Fibroblast of skin of back (primary cell): Measurements from ENCODE around the gene WDCP.
"Not testable (repeated sequence)": the region's sequence is repeated elsewhere in the genome, so short reads cannot be mapped to it uniquely, and the experiment has no call there.

Source experiments
- DNase-seq: peaks from one replicate; pipeline ENCODE4 v3.0.0-alpha.2; 2013

WDCP gene

DNA sequence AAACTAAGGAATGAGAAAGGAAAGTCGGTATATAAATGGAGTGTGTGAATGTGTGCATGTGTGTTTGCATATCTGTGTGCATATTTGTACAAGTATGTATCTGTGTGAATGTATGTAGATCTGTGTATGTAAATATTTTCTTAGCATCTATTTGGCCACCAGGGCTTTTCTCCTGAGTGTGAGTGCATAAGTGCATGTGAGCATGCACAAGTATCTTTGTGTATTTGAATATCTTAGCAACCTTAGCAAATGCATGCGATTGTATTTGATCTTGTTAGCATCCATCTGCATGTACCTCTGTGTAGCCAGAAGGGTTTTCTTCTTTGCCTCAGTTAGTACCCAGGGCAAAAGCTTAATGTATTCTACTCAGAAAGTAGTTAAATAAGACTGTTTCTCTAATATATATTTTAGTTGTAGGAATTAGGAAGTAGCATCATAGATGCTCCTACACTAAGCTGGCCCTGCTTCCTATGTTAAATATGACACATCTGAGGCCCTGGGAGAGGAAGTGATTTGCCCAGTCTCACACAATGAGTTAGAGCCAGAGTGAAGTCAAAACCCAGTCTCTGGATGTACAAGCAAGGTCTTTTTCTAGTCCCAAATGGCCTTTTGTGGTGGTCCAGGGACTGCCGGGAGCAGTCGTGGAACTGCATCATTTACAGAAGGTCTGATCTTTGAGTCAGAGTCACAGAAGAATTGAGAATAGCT lies 11.5 kb upstream of the WDCP start:
- DNase-seq, result no peak

DNA sequence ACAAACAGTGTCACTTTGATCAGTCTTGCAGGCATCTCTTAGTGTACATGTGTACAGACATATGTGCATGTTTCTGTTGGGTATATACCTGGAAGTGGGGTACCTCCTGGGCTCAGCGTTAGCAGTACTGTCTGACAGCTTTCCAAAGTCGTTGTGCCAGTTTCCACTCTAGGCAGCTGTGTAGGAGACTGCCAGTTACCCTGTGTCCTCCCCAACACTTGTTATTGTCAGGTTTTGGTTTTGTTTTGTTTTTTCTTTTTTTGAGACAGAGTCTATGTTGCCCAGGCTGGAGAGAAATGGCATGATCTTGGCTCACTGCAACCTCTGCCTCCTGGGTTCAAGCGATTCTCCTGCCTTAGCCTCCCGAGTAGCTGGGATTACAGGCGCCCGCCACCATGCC lies 8.6 kb upstream of the WDCP start:
- DNase-seq, result no peak

DNA sequence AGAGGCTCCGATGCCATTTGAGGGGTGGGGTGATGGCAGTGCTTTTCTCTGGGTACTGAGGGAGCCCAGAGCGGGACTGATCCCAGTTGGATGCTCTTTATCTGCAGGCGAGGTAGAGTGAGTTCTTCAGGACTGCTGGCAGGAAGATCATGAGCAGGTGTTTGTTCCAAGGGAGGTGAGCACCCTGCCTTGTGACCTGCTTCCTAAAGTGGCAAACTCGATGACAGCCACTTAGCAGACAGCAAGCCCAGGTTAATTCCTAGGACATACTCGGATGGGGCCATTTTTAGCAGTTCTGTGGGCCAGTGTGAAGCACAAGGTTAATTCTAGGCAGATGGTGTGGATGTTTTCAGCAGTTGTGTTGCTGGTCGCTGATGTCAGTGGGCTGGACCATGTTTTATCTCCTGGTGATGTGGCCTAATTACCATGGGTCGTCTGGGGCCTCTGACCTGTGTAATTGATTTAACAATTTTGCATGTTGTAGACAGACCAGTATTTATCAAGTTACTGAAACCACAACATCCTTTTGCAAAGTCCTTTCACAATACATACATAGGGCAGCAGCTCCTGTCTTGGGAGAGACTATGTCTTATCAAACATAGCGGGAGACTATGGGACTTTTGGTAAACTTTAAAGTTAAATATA lies 7.3 kb upstream of the WDCP start:
- DNase-seq, result no peak

DNA sequence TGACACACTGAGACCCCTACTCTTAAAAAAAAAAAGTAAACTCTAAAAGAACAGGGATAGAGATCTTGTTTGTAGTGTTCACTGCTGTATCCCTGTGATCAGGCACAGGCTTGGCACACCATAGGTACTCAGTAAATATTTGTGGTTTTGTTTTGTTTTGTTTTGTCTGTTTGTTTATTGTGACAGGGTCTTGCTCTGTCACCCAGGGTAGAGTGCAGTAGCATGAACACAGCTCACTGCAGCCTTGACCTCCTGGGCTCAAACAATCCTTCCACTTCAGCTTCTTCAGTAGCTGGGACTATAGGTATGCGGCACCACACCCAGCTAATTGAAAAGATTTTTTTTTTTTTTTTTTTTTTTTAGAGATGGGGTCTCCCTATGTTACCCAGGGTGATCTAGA lies 5.8 kb upstream of the WDCP start:
- no peak for DNase-seq

DNA sequence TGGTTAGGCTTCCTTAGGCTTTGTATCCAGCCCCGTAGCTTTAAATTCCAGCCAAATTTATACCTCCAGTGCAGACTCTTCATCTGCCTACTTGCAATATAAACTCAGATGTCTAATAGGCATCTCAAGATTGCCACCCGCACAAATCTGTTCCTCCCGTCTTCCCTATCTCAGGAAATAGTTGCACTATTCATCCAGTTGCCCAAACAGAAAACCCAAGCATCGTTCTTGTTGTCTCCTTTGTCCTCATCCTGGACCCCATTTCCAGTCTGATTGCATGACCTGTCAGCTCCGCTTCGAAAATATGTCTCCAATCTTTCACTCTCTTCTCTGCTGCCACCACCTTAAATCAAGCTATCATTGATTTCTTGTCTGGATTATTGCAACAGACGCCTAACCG lies 4.6 kb upstream of the WDCP start:
- DNase-seq, result no peak

DNA sequence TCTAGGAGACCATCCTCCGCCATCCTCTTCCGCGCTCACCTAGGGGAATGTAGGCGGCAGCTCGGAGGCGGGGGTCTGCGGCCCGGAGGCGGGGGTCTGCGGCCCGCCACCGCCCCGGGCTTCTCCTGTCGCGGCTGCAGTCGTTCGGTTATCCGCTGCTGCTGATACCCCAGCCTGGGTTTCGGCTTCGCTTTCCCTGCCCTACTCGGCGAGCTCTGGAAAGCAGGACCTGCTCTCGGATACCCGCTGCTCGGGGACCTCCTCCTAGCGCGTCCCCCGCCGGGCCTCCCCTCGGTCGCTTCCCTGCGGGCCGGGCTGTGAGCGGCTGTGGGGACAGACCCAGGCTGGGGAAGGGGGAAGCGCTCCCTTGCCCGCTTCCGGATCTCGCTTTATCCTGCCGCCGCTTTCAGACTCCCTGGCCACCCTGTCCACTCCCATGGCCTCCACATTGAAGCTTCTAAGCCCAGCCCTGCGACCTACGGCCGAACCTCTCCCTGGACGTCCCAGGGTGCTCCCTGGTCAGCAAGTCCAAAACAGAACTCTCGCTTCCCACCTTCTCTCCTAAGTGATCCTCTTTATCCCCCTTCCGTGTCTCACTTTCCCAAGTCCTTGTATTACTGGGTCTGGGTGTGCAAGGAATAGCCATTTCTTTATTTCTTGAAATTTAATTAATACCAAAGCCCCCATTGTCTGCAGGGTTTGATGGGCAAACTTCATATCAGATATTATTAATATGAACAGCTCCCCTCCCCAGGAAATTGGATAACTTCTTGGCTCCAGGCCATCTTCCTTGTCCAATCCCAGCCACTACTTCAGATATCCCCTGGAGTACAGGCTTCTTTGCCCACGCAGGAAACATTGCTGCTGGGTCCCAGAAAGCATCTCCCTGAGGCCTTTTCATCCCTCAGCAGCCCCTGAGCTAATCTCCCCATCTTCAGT lies 3.1 kb upstream of the WDCP start:
- peak; percentile 9 for DNase-seq

DNA sequence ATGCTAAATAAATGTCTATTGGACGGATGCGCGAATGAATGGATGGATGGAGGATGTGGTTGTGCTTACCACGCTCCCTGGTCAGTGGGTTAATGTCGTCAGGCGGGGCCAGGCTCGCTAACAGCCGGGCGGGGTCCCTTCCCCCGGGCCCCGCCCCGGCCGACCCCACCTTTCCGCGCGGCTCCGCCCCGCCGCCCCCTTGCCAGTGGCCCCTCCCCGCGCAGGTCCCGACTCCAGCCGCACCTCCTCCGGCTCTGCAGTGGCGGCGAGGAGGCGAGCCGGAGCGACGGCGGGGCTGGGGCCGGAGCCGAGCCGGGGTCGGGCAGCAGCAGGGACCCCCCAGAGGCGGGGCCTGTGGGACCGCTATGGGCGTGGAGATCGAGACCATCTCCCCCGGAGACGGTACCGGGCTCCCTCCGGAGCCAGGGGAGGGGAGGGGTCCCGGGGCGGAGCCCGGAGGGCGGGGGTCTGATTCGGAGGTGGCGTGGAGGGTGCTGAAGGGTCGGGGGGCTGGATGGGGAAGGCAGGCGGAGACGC lies 2.4 kb upstream of the WDCP start, which contains the start of gene FKBP1B:
FKBP1B (plus strand) TSS at position 257 of the 537 bp plus-strand sequence; CDS start at position 366, 109 bp downstream.
- DNase-seq, result peak; percentile 53

DNA sequence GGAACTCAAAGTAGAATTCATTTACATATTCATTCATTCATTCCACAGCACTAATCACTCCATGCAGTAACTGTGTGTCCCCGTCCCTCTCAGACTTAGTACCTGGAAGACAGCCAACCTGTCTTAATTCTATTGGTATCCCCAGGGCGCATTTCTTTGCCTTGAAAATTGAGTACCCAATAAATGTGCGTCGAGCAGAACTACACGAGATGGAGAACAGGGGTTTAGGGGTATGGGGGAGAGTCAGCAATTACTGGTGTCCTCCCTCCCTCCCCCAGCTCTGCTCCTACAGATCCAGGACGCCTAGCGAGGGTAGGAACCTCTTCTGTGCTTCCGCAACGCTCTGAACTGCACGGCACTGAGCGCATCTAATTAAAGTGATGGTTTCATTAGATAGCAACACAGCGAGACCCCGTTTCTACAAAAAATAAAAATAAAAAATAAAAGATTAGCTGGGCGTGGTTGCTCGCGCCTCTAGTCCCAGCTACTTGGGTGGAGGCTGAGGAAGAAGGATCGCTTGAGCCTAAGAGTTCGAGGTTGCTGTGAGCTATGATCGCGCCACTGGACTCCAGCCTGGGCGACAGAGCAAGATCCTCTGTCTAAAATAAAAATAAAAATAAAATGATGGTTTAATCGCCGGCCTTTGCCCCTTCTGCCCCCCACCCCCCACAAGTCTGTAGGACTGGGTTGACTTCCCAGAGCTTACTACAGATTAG lies 1.7 kb upstream of the WDCP start:
- no peak for DNase-seq

DNA sequence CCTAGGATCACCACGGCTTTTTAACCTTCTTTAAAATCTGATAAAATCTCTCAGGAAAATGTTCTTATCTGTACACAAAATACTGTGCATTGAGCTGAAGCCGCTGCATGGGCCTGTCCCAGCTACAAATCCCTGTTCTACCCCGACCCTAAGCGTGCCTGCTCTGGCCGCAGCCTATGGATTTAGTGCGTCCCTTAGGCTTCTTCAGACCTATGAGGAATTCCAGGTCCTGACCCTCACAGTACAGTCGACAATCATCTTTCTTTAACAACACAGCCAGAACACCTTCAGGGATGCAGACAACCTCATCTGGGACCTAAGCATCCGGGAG lies 477 bp upstream of the WDCP start:
- DNase-seq, result no peak

DNA sequence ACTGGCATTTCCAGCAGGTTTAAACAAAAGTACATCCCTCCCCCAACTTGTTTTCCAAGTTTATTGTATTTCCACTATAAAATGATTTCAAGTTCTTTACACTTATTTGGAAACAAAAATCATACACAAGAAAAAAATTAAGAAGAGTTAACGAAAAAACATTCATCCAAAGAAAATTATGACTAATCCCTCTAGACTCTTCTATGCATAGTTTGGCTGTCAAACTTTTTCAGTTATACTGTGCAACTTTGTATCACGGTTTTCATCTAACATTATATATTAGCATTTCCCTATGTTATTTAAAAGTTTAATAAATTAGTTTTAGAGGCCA lies 627 bp downstream of the WDCP start:
- no peak for DNase-seq

DNA sequence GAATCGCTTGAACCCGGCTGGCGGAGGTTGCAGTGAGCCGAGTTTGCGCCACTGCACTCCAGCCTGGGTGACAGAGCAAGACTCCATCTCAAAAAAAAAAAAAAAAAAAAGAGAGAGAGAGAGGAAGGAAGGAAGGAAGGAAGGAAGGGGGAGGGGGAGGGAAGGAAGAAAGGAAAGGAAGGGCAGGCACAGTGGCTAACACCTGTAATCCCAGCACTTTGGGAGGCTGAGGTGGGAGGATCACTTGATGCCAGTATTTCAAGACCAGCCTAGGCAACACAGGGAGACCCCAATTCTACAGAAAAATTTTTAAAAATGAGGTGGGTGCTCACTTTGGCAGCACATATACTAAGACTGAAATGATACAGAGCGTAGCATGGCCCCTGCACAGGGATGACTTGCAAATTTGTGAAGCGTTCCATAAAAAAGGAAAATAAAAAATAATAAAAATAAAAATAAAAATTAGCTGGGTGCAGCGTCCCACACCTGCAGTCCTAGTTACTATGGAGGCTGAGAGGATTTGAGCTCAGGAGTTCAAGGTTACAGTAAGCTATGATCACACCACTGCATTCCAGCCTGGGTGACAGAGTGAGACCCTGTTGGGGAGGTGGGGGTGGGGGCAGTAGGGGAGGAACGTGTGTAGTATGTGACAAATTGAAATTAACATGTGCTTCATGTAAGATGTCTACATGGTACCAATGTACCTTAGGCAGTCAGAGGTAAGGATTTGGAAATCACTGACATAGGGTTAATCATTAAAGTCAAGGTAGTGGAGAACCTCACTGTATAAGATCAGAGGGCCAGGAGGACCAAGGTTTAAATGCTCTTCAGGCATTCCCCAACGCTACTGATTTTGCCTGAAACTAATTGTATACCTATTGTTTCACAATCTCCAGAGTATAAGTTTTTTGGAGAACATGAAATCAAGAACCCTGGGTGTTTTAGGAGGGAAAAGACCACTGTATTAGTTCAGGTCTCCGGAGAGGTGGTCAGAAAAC lies 1.4 kb downstream of the WDCP start:
- no peak for DNase-seq

DNA sequence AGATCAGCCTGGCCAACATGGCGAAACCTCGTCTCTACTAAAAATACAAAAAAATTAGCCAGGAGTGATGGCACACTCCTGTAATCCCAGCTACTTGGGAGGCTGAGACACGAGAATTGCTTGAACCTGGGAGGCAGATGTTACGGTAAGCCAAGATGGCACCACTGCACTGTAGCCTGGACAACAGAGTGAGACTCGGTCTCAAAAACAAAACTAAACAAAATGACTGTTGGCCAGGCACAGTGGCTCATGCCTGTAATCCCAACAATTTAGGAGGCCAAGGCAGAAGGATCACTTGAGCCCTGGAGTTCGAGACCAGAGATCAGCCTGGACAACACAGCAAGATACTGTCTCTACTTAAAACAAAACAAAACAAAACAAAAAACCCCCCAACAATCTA lies 4.1 kb downstream of the WDCP start:
- DNase-seq, result not testable (repeated sequence)

DNA sequence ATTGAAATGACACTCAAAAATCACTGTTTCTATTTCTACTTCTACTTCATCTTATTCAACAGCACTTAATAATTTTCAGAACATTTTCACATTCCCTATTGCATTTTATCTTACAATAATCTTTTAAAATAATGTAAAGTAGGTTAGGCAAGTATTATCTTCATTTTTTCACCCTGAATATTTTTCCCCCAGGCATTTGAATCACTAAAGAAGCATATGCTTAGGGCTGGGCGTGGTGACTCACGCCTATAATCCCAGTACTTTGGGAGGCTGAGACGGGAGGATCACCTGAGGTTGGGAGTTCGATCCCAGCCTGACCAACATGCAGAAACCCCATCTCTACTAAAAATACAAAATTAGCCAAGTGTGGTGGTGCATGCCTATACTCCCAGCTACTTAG lies 6.7 kb downstream of the WDCP start:
- DNase-seq, result no peak

DNA sequence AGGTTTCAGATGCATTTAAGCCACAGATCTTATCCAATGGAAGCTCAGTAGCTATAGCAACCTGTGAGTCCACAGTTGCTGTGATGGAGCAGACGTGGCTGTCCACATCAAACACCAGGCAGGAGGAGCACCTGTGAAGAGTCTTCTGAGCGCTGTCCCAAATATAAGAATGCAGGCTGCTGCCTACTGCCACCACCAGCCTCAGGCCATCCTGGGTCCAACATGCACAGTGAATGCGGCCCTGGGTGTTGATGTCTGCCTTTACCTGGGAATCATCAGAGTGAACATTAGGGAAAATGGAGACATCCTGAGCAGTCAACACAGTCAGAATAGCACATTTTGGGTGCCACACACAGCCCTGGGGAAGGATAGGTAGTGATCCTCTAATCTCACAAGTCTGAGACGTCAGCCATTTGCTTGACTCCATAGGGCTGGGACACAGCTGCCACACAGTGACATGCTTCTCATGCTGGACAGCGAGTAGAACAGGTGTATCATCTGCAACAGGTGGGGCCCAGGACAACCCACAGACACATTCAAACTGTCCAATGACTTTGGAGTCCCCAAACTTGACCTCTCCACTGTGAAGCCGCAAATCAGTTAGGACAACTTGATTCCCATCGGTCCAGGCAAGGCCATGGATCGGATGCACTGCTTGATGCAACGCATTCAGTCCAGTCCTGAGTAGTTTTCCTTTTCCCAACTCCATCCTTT lies 8.2 kb downstream of the WDCP start:
- no peak for DNase-seq

DNA sequence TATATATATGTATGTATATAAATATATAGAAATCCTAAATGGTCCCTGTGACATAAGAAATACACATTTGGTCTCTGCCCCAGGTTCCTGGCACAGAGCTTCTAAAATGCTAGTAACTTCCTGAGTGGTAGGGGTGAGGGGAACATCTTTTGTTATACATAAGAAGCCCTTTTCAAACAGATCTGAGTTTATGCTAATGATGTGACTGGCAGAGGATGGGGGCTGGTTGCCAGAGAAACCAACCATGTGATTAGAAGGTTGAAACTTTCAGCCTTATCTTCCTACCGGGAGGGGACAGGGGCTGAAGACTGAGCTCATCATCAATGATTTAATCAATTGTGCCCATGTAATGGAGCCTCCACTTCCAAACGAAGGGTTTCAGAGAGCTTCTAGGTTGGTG lies 21.0 kb downstream of the WDCP start:
- DNase-seq, result no peak

DNA sequence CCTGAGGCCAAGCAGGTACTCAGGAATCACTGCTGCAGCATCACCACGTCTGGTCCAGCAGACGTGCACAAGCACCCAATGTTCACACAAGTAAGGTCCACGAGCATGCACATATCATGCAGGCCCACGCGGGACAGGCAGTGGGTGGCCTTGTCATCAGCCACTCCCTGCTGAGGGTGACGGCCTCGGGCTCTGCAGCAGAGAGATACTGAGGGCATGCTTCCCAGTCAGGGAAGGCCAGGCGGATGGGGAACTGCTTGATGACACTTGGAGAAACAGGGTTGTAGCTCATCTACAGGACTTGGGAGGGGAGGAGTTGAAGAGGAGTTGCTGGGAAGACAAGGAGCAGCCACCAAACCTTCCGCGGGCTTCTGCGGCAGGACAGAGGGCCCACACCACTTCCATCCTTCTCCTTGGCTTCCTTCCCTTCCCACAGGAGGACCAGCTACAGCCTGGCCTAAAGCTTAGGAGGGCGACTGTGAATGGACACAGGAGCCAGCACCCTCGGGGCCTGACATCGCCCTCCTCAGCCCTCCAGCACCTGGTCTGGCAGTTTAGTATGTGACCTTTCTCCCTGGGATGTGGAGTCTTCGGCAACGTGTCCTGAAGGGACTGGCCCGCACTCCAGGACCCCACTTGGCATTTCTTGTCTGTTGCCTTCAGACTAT lies 22.1 kb downstream of the WDCP start:
- DNase-seq, result no peak

DNA sequence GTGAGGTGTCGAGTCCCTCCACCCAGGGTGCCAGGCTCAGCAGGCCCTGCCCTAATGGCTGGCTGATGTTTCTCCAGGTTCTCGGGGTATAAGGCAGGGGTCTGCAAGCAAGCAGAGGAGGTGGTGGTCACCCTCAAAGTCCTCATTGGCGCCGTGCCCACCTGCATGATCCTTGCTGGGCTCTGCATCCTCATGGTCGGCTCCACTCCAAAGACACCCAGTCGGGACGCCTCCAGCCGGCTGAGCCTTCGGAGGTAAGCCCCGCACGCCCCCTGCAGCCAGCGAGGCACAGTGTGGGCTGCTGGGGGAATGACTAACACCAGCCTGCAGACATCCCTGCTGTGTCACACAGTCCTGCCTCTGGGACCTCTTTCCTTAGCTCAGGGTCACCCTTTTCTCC lies 23.2 kb downstream of the WDCP start:
- DNase-seq, result peak; percentile 42

DNA sequence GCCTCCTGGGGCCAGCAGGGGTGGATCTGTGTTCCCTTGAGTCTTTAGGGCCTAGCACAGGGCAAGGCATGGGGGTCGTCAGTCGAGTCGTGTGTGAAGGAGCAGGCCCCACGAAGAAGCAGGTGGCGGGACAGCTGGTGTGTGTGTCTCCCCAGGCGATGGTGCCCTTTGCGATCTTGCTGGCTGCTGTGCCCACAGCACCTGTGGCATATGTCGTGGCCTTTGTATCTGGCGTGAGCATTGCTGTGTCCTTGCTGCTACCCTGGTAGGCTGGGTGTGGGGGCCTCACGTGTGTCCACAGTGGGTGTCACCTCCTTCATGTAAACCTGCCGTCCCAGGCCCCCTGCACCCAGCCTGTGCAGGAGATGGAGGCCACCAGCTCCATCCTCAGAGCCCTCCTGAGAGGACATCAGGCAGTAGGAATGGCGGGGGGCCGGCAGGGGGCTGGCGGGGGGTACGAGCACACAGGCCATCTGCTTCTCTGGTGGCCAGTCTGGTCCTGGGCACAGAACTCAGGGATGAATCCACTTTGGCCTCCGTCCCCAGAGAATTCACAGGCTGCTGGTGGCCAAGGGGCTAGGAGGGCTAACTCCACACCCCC lies 24.1 kb downstream of the WDCP start:
- DNase-seq, result no peak

DNA sequence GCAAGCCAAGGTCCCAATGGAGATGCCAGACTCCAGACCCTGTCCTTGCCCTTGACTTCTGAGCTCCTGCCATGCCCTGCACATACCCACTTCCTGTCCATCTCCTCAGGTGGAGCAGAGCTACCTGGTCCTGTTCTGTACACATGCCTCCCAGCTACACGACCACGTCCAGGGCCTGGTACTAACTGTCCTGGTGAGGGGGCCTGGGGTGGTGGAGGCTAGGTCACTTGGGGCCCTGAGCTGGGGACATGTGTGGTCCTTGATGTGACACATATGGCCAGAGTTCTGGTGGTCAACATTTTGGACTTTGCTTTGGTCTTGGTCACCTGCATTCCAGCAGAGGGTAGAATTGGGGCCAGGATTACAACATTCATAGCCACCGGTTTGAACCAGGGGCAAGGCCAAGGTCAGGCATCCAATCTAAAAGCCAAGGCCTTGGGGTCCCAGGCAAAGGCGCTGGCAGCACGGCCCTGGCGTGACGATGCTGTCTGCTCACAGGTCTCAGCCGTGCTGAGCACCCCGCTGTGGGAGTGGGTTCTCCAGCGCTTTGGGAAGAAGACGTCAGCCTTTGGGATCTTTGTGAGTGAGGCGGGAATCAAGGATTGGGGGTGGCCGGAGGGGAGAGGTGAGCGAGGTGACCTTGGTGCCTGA lies 24.7 kb downstream of the WDCP start:
- no peak for DNase-seq
